Osteocyte (in vitro differentiated cells): ENCODE data around the gene GALNT9. TPM values are rescaled to one million over a fixed set of nuclear protein-coding genes. Genes with fewer than 3 reads are reported as not detected.

Source experiments
- DNase-seq: peaks from one replicate; pipeline ENCODE4 v3.0.0; 2021; ENCODE audit warnings: mixed read lengths; ENCODE audit not compliant: unreplicated experiment; ENCODE audit errors: extremely low spot score
- H3K27ac Mint-ChIP-seq: one replicate; pipeline ENCODE4 v1.8.0; 2021; ENCODE audit warnings: mild to moderate bottlenecking, mixed read lengths; ENCODE audit not compliant: unreplicated experiment
- H3K27me3 Mint-ChIP-seq: one replicate; pipeline ENCODE4 v1.8.0; 2021; ENCODE audit warnings: mixed read lengths; ENCODE audit not compliant: unreplicated experiment
- H3K36me3 Mint-ChIP-seq: one replicate; pipeline ENCODE4 v1.8.0; 2021; ENCODE audit warnings: mixed read lengths; ENCODE audit not compliant: unreplicated experiment
- H3K4me1 Mint-ChIP-seq: one replicate; pipeline ENCODE4 v1.8.0; 2021; ENCODE audit warnings: mixed read lengths; ENCODE audit not compliant: unreplicated experiment
- H3K4me3 Mint-ChIP-seq: one replicate; pipeline ENCODE4 v1.8.0; 2021; ENCODE audit warnings: mild to moderate bottlenecking, moderate library complexity, mixed read lengths; ENCODE audit not compliant: unreplicated experiment
- H3K9me3 Mint-ChIP-seq: one replicate; pipeline ENCODE4 v1.8.0; 2021; ENCODE audit warnings: mixed read lengths; ENCODE audit not compliant: unreplicated experiment
- CTCF ChIP-seq: fragments of 200-600 bp; sonication (generic); IDR thresholded peaks from 2 replicates; pipeline ENCODE4 v1.5.0; 2021; ENCODE audit warnings: antibody characterized with exemption, mild to moderate bottlenecking, moderate library complexity
- total RNA-seq: library from RNA; stranded (reverse); gene quantifications from 2 replicates; pipeline ENCODE4 v1.2.1, GENCODE V29; 2021

The GALNT9 gene
- total RNA-seq, 1 donor from 2014 or later: not detected

- no peaks in the 10 kb centered on the region for H3K9me3 Mint-ChIP-seq
- no peak for DNase-seq
- H3K27me3 Mint-ChIP-seq: peaks cover 33% of the 10 kb centered on the region
- TF ChIP-seq CTCF: no peak
- no peaks in the 10 kb centered on the region for H3K4me1 Mint-ChIP-seq
- H3K36me3 Mint-ChIP-seq: no peaks in the 10 kb centered on the region
- H3K4me3 Mint-ChIP-seq: no peak overlapping the region
- no peak overlapping the region for H3K27ac Mint-ChIP-seq
These were observed 55.4 kb downstream of the GALNT9 start for GRCh38 chr12:132273992-132274334.

GRCh38 chr12:132272711-132273110 lies 56.7 kb downstream of the GALNT9 start:
- H3K9me3 Mint-ChIP-seq: no peaks in the 10 kb centered on the region
- H3K4me1 Mint-ChIP-seq: no peaks in the 10 kb centered on the region
- no peak for DNase-seq
- no peaks in the 10 kb centered on the region for H3K36me3 Mint-ChIP-seq
- no peak for TF ChIP-seq CTCF
- H3K27ac Mint-ChIP-seq: no peak overlapping the region
- no peak overlapping the region for H3K4me3 Mint-ChIP-seq
- peaks cover 33% of the 10 kb centered on the region for H3K27me3 Mint-ChIP-seq

DNA sequence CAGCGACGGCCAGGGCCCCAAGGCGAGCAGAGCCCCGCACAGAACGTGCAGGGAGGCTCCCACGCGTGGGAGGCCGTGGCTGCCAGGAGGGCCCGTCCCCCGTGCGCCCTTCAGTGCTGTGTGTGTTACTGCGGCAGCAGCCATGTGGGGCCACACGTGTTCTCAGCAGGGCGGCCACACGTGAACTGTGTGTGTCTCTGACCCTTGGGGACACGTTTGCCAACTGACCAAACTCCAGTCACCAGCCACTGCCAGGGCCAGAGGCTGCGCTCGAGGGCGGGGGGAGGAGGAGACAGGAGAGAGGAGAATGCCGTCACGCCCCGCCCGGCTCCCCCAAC lies 57.7 kb downstream of the GALNT9 start:
- H3K4me3 Mint-ChIP-seq: no peak overlapping the region
- no peaks in the 10 kb centered on the region for H3K4me1 Mint-ChIP-seq
- no peaks in the 10 kb centered on the region for H3K36me3 Mint-ChIP-seq

DNA sequence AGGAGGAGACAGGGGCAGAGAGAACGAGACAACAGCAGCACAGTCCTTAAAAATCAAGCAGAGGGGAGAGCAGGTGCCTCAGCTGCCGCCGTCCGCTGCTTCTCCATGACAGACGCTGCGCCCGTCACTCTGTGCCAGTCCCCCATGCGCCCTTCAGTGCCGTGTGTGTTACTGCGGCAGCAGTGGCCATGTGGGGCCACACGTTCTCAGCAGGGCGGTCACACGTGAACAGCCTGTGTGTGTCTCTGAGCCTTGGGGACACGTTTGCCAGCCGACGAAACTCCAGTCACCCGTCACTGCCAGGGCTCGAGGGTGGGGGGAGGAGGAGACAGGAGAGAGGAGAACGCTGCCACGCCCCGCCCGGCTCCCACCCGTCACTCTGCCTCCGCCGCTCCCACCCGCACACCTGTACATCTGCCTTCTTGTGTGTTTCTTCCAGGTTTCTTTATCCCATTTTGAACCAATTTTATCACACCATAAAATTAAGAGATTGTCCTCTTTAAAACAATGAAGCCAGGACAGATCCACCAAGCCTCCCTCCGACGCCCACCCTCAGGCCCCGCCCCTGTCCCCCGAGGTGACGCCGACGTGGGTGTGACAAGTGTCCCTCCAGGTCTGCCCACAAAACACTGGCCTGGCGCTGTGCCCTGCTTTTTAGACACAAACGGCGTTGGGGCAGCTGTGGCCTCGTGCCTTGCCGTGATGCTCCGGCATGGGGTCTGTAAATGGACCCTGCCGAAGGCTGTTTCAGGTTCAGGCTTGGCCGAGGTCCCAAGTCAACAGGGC lies 58.2 kb downstream of the GALNT9 start:
- Mint-ChIP-seq H3K4me3 (no peak overlapping the region), H3K27ac (no peak overlapping the region), H3K27me3 (peaks cover 22% of the 10 kb centered on the region), H3K4me1 (no peaks in the 10 kb centered on the region), H3K36me3 (no peaks in the 10 kb centered on the region), H3K9me3 (no peaks in the 10 kb centered on the region)
- no peak for TF ChIP-seq CTCF
- no peak for DNase-seq

More for the DNA sequence above, 57.7 kb downstream of the GALNT9 start:
- no peak overlapping the region for H3K27ac Mint-ChIP-seq
- no peaks in the 10 kb centered on the region for H3K9me3 Mint-ChIP-seq
- no peak for TF ChIP-seq CTCF
- H3K27me3 Mint-ChIP-seq: peaks cover 27% of the 10 kb centered on the region
- DNase-seq: no peak

GRCh38 chr12:132270516-132270915 lies 58.9 kb downstream of the GALNT9 start:
- H3K27ac Mint-ChIP-seq: no peak overlapping the region
- H3K9me3 Mint-ChIP-seq: no peaks in the 10 kb centered on the region
- H3K4me3 Mint-ChIP-seq: no peak overlapping the region
- no peak for TF ChIP-seq CTCF
- H3K36me3 Mint-ChIP-seq: no peaks in the 10 kb centered on the region
- H3K27me3 Mint-ChIP-seq: peaks cover 21% of the 10 kb centered on the region
- no peaks in the 10 kb centered on the region for H3K4me1 Mint-ChIP-seq
- DNase-seq: no peak
